Skeletal muscle satellite cell (primary cell): ENCODE results near the gene GRAMD4.

Source experiments
- H3K27me3 ChIP-seq: 2 replicates; pipeline ENCODE4 v1.7.0; 2013; ENCODE audit warnings: low read length; ENCODE audit not compliant: control insufficient read depth, insufficient read depth
- H3K36me3 ChIP-seq: 2 replicates; pipeline ENCODE4 v1.7.0; 2013; ENCODE audit warnings: mild to moderate bottlenecking, control low read depth, low read length; ENCODE audit not compliant: insufficient read depth
- H3K4me1 ChIP-seq: 2 replicates; pipeline ENCODE4 v1.7.0; 2013; ENCODE audit warnings: low read length; ENCODE audit not compliant: control insufficient read depth, insufficient read depth
- H3K4me2 ChIP-seq: 2 replicates; pipeline ENCODE4 v1.7.0; 2013; ENCODE audit warnings: mild to moderate bottlenecking, low read length
- H3K4me3 ChIP-seq: 2 replicates; pipeline ENCODE4 v1.7.0; 2013; ENCODE audit warnings: low read length
- H3K9ac ChIP-seq: 2 replicates; pipeline ENCODE4 v1.7.0; 2013; ENCODE audit warnings: mild to moderate bottlenecking, low read depth, low read length, moderate library complexity
- H3K9me3 ChIP-seq: replicated peaks from 2 replicates; pipeline ENCODE4 v1.7.0; 2013; ENCODE audit warnings: mild to moderate bottlenecking, control low read depth, low read length

Gene GRAMD4

DNA sequence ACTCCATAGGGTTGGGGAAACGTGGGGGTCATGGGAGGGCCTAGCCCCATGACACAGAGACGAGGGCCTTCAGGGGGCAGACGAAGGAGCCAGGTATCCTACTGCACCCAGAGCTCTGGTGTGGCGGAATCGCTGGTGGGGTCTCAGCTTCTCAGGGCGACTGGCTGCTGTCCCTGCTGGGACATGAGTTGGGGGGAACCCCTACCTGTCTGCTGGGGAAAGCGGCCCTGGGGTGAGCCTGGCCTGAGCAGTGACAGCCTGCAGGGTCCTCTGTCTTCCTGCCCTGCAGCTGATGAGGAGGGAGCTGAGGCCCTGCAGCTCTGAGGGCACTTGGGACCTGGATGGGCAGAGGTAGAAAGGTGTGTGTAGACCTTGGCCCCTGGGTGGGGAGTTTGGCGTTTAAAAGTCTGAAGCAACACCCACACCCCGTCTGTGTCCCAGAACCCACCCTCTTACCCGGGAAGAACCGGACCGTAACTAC, 33.6 kb upstream of the GRAMD4 start:
- H3K4me3 ChIP-seq, result no peak overlapping the region
- H3K27me3 ChIP-seq, result no peaks in the 10 kb centered on the region
- H3K36me3 ChIP-seq, result no peaks in the 10 kb centered on the region
- no peaks in the 10 kb centered on the region for H3K9me3 ChIP-seq
- H3K9ac ChIP-seq, result no peak overlapping the region
- no peaks in the 10 kb centered on the region for H3K4me1 ChIP-seq
- no peak overlapping the region for H3K4me2 ChIP-seq

DNA sequence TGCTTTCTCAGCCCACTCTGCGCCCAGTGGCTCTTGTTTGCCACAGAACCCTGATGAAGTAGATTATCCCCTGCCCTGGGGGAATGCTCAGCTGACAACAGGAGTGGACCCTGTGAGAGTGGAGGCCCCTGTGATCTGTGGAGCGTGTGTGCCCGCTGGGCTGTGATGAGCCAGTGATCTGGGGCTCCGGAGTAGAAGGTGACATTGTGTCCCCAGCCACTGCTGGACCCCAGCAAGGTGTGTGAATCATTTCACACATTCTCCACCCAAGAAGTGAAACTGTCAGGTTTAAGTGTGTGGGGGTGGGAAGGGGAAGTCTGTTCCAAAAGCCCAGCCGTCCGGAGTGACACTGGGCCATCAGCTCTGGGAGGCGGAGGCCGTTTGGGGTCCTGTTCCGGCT, 33.1 kb upstream of the GRAMD4 start:
- Histone ChIP-seq H3K27me3 (no peaks in the 10 kb centered on the region), H3K4me2 (no peak overlapping the region), H3K4me3 (no peak overlapping the region), H3K9me3 (no peaks in the 10 kb centered on the region), H3K9ac (no peak overlapping the region), H3K4me1 (peaks cover 3% of the 10 kb centered on the region), H3K36me3 (no peaks in the 10 kb centered on the region)

- Histone ChIP-seq H3K9ac (no peak overlapping the region), H3K4me1 (peaks cover 9% of the 10 kb centered on the region), H3K4me3 (no peak overlapping the region), H3K4me2 (no peak overlapping the region), H3K9me3 (no peaks in the 10 kb centered on the region), H3K36me3 (no peaks in the 10 kb centered on the region), H3K27me3 (no peaks in the 10 kb centered on the region)
These were observed 32.5 kb upstream of the GRAMD4 start for GRCh38 chr22:46587492-46588278.

DNA sequence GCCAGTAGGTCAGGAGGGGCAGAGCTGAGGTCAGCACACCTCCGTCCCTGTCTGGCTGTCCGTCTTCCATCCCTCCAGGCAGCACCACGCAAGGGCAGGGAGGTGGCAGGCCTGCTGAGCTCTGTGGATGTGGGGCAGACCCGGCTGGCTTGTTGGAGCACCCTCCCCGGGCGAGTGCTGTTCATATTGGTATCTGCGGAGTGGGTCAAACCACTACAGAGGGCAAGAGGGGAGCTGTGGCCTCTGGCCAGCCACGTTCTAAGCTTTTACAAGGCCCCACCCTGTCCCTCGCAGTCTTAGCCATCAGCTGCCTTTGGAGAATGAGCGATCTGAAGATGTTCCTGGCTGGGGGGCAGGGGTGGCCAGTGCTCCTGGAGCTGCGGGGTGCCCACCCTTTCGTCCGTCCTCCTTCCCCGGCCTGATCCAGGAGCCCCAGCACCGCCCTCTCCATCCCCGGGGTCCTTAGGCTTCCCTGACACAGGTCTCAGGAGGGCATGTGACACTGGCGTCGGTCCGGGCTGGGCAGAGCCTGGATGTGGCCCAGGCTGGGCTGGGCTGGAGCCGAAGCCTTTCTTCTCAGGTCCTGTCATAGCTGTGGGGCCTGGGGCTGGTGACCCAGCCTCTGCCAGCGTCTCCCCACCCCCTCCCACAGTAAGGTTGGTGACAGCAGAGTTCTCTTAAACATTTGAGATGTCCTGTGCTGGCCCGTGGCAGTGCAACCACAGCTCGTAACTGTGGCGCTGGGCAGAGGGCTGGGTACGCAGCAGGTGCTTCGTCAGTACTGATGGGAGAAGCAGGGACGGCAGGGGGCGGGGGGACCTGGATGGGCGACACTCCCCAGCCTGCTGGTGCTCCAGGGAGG, 31.7 kb upstream of the GRAMD4 start:
- peaks cover 11% of the 10 kb centered on the region for H3K4me1 ChIP-seq
- H3K9ac ChIP-seq, result no peak overlapping the region
- H3K27me3 ChIP-seq, result no peaks in the 10 kb centered on the region
- H3K36me3 ChIP-seq, result no peaks in the 10 kb centered on the region
- no peaks in the 10 kb centered on the region for H3K9me3 ChIP-seq
- H3K4me3 ChIP-seq, result no peak overlapping the region
- H3K4me2 ChIP-seq, result no peak overlapping the region

- Histone ChIP-seq H3K4me2 (no peak overlapping the region), H3K36me3 (no peaks in the 10 kb centered on the region), H3K9me3 (no peaks in the 10 kb centered on the region), H3K4me1 (peaks cover 11% of the 10 kb centered on the region), H3K4me3 (no peak overlapping the region), H3K27me3 (no peaks in the 10 kb centered on the region), H3K9ac (no peak overlapping the region)
These were observed 30.9 kb upstream of the GRAMD4 start for GRCh38 chr22:46589141-46589748.

- Histone ChIP-seq H3K36me3 (no peaks in the 10 kb centered on the region), H3K4me2 (no peak overlapping the region), H3K9me3 (no peaks in the 10 kb centered on the region), H3K4me1 (peaks cover 11% of the 10 kb centered on the region), H3K4me3 (no peak overlapping the region), H3K9ac (no peak overlapping the region), H3K27me3 (no peaks in the 10 kb centered on the region)
These were observed 30.3 kb upstream of the GRAMD4 start for GRCh38 chr22:46589871-46590271.

DNA sequence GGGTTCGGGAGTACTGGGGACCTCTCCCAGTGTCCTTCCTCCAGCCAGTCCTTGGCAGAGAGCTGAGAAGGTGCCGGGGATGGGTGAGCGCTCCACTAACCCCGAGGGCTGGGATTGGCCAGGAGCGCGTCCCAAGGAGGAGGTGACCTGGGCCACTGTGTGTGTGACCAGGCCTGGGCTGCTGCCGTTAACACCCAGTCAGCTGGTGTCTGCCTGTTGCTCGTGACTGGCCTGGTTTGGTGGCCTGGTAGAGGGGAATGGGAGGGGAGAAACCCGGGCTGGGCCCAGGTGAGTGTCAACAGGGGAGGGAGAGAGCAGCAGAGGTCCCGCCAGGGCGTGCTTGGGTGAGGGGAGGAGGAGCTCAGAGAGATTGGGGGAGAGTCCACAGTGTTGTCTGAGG, 29.9 kb upstream of the GRAMD4 start:
- H3K9me3 ChIP-seq, result no peaks in the 10 kb centered on the region
- H3K27me3 ChIP-seq, result no peaks in the 10 kb centered on the region
- no peak overlapping the region for H3K4me3 ChIP-seq
- no peak overlapping the region for H3K4me2 ChIP-seq
- H3K4me1 ChIP-seq, result peaks cover 11% of the 10 kb centered on the region
- no peaks in the 10 kb centered on the region for H3K36me3 ChIP-seq
- no peak overlapping the region for H3K9ac ChIP-seq

GRCh38 chr22:46591930-46592329, 28.3 kb upstream of the GRAMD4 start:
- no peak overlapping the region for H3K4me3 ChIP-seq
- peak overlapping the region; percentile 71 for H3K4me2 ChIP-seq
- no peaks in the 10 kb centered on the region for H3K36me3 ChIP-seq
- peaks cover 16% of the 10 kb centered on the region for H3K4me1 ChIP-seq
- H3K9ac ChIP-seq, result no peak overlapping the region
- H3K27me3 ChIP-seq, result no peaks in the 10 kb centered on the region
- no peaks in the 10 kb centered on the region for H3K9me3 ChIP-seq

- H3K4me2 ChIP-seq, result peak overlapping the region; percentile 71
- no peak overlapping the region for H3K4me3 ChIP-seq
- H3K4me1 ChIP-seq, result peaks cover 16% of the 10 kb centered on the region
- no peaks in the 10 kb centered on the region for H3K9me3 ChIP-seq
- no peak overlapping the region for H3K9ac ChIP-seq
- no peaks in the 10 kb centered on the region for H3K27me3 ChIP-seq
- no peaks in the 10 kb centered on the region for H3K36me3 ChIP-seq
These were observed 27.8 kb upstream of the GRAMD4 start for GRCh38 chr22:46592390-46592872.

- Histone ChIP-seq H3K4me3 (no peak overlapping the region), H3K4me2 (no peak overlapping the region), H3K9ac (no peak overlapping the region)
These were observed 26.9 kb upstream of the GRAMD4 start for GRCh38 chr22:46593211-46593681.

More at GRCh38 chr22:46593211-46593681, 26.9 kb upstream of the GRAMD4 start:
- Histone ChIP-seq H3K4me1 (peaks cover 16% of the 10 kb centered on the region), H3K27me3 (no peaks in the 10 kb centered on the region), H3K9me3 (no peaks in the 10 kb centered on the region), H3K36me3 (no peaks in the 10 kb centered on the region)
